Tibial nerve (tissue), 4 donors: Measurements from ENCODE around the gene HNRNPAB.

Experiments
- EP300 ChIP-seq, 2 donors: sonication (generic); formaldehyde crosslinking; IDR thresholded peaks; one replicate each; pipeline ENCODE4 v1.6.1; 2017; ENCODE audit warnings: antibody characterized with exemption in 2 of 2, mild to moderate bottlenecking in 1 of 2
- POLR2A ChIP-seq, 2 donors: fragments of 450-650 bp; IDR thresholded peaks; one replicate each; pipeline ENCODE4 v1.6.1; 2017; ENCODE audit warnings: antibody characterized with exemption in 2 of 2, mild to moderate bottlenecking in 2 of 2, moderate library complexity in 2 of 2
- TF ChIP-seq, protein P1 (sequence below), 5 experiments: fragments of 200-600 bp in 3 of 5; fragments of 450-650 bp in 2 of 5; sonication (generic) in 3 of 5; IDR thresholded peaks; one replicate each; pipeline ENCODE4 v1.5.1; 2016 to 2019; ENCODE audit warnings: antibody characterized with exemption in 5 of 5, mild to moderate bottlenecking in 3 of 5, moderate library complexity in 2 of 5

DNA sequence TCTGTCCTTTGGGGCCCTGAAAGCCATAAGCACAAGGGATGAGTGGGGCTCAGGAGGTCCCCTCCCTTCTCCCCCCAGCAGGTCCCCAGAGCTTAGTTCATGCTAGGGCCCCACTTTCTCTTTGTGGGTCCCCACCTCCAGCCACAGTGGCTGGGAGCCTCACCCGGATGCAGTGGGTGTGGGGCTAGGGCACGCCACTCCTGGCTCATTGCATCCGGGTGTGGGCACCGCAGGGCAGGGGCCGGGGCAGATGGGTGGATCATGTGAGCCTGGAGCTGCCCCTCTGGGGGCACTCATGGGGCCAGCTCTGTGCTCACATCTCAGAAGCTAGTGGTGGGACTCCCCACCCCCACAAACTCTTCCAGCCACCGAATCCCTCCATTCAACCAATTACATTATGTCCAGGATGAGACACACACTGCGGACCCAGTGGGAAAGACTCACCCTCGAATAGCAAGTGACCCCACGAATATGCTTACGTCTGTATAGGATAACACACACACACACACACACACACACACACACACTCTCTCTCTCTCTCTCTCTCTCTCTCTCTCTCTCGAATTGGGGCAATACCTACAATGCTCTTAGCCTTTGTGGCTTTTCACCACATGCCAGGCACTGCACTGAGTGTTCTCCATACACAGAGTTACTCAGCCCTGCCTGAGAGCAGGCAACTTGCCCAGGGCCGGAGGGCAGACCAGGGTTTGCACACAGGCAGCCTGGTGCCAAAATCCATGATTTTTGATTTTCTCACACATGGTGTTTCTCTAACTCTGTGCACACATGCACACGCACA lies 45.1 kb downstream of the HNRNPAB start:
- TF ChIP-seq, protein P1, sequence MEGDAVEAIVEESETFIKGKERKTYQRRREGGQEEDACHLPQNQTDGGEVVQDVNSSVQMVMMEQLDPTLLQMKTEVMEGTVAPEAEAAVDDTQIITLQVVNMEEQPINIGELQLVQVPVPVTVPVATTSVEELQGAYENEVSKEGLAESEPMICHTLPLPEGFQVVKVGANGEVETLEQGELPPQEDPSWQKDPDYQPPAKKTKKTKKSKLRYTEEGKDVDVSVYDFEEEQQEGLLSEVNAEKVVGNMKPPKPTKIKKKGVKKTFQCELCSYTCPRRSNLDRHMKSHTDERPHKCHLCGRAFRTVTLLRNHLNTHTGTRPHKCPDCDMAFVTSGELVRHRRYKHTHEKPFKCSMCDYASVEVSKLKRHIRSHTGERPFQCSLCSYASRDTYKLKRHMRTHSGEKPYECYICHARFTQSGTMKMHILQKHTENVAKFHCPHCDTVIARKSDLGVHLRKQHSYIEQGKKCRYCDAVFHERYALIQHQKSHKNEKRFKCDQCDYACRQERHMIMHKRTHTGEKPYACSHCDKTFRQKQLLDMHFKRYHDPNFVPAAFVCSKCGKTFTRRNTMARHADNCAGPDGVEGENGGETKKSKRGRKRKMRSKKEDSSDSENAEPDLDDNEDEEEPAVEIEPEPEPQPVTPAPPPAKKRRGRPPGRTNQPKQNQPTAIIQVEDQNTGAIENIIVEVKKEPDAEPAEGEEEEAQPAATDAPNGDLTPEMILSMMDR (IDR thresholded peaks at IDR 0.05) = no peak
- TF ChIP-seq POLR2A (IDR thresholded peaks at IDR 0.05) (no peak), EP300 (IDR thresholded peaks at IDR 0.05) (no peak)
